HepG2 (cell line): ENCODE data around the gene SASH1.
"Not testable (repeated sequence)": the region's sequence is repeated elsewhere in the genome, so short reads cannot be mapped to it uniquely, and the experiment has no call there.

Source experiments
- EZH2 ChIP-seq: conservative IDR thresholded peaks from 2 replicates; pipeline ENCODE4 v1.6.1; 2012; ENCODE audit warnings: mild to moderate bottlenecking, low read depth, low read length, moderate library complexity
- KDM1A ChIP-seq: IDR thresholded peaks from 2 replicates; pipeline ENCODE4 v1.6.1; 2016; ENCODE audit warnings: missing compliant biosample characterization
- NFE2L2 ChIP-seq: fragments of 150-350 bp; IDR thresholded peaks from 2 replicates; pipeline ENCODE4 v1.6.1; 2014; ENCODE audit warnings: low read length
- NR2C2 ChIP-seq: sonication (generic); formaldehyde crosslinking; IDR thresholded peaks from 2 replicates; pipeline ENCODE4 v1.4.0; 2020; ENCODE audit warnings: missing genetic modification reagents, mild to moderate bottlenecking, moderate library complexity, borderline replicate concordance
- POLR2A ChIP-seq, 2 experiments: IDR thresholded peaks; 2 replicates each; pipeline ENCODE4 v1.6.1; 2011; ENCODE audit warnings: low read depth in 2 of 2, low read length in 2 of 2, mild to moderate bottlenecking in 1 of 2, moderate library complexity in 1 of 2; ENCODE audit not compliant: insufficient read depth in 1 of 2
- RAD21 ChIP-seq: fragments of 450-650 bp; formaldehyde crosslinking; IDR thresholded peaks from 2 replicates; pipeline ENCODE4 v1.5.0; 2020; ENCODE audit warnings: mild to moderate bottlenecking
- TCF12 ChIP-seq, 2 experiments: fragments of 450-650 bp in 1 of 2; sonication (generic) in 1 of 2; formaldehyde crosslinking in 1 of 2; IDR thresholded peaks; 2 replicates each; pipeline versions ENCODE4 v1.6.1 to v1.8.0; 2017 to 2022; ENCODE audit warnings: antibody characterized with exemption in 1 of 2, mild to moderate bottlenecking in 1 of 2, missing genetic modification reagents in 1 of 2, moderate library complexity in 1 of 2
- ZFX ChIP-seq: sonication (generic); formaldehyde crosslinking; IDR thresholded peaks from 2 replicates; pipeline ENCODE4 v1.4.0; 2020; ENCODE audit warnings: mild to moderate bottlenecking, low read depth, missing genetic modification reagents, moderate library complexity
- ZNF282 ChIP-seq: fragments of 450-650 bp; IDR thresholded peaks from 2 replicates; pipeline ENCODE4 v1.6.1; 2018; ENCODE audit not compliant: partially characterized antibody
- ZNF776 ChIP-seq: sonication (generic); formaldehyde crosslinking; IDR thresholded peaks from 2 replicates; pipeline ENCODE4 v1.4.0; 2020; ENCODE audit warnings: mild to moderate bottlenecking, missing genetic modification reagents
- TF ChIP-seq, protein P1 (sequence below): sonication (generic); formaldehyde crosslinking; IDR thresholded peaks from 2 replicates; pipeline ENCODE4 v1.4.0; 2020; ENCODE audit warnings: missing genetic modification reagents
- TF ChIP-seq, protein P2 (sequence below): conservative IDR thresholded peaks from 2 replicates; pipeline ENCODE4 v1.6.1; 2018; ENCODE audit warnings: missing genetic modification reagents

DNA sequence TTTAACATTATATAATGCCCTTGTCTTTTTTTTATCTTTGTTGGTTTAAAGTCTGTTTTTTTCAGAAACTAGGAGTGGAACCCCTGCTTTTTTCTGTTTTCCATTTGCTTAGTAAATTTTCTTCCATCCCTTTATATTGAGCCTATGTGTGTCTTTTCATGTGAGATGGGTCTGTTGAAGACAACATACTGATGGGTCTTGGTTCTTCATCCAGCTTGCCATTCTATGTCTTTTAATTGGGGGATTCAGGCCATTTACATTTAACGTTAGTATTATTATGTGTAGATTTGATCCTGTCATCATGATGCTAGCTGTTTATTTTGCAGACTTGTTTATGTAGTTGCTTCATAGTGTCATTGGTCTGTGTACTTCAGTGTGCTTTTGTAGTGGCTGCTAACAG is 243.0 kb downstream of the SASH1 start:
- not testable (repeated sequence) for TF ChIP-seq EZH2; NFE2L2; KDM1A (CRISPR knock-in tag); RAD21 (CRISPR knock-in tag); ZNF776 (CRISPR knock-in tag); NR2C2 (CRISPR knock-in tag); POLR2A (IDR thresholded peaks at IDR 0.05; ENCODE audit: insufficient read depth in 1 of 2, low read depth in 2 of 2, low read length in 2 of 2); ZFX (CRISPR knock-in tag); TCF12 (IDR thresholded peaks at IDR 0.05); TCF12 (CRISPR knock-in tag; IDR thresholded peaks at IDR 0.05); ZNF282
- TF ChIP-seq, protein P1, sequence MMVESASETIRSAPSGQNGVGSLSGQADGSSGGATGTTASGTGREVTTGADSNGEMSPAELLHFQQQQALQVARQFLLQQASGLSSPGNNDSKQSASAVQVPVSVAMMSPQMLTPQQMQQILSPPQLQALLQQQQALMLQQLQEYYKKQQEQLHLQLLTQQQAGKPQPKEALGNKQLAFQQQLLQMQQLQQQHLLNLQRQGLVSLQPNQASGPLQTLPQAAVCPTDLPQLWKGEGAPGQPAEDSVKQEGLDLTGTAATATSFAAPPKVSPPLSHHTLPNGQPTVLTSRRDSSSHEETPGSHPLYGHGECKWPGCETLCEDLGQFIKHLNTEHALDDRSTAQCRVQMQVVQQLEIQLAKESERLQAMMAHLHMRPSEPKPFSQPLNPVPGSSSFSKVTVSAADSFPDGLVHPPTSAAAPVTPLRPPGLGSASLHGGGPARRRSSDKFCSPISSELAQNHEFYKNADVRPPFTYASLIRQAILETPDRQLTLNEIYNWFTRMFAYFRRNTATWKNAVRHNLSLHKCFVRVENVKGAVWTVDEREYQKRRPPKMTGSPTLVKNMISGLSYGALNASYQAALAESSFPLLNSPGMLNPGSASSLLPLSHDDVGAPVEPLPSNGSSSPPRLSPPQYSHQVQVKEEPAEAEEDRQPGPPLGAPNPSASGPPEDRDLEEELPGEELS (CRISPR knock-in tag): not testable (repeated sequence)
- TF ChIP-seq, protein P2, sequence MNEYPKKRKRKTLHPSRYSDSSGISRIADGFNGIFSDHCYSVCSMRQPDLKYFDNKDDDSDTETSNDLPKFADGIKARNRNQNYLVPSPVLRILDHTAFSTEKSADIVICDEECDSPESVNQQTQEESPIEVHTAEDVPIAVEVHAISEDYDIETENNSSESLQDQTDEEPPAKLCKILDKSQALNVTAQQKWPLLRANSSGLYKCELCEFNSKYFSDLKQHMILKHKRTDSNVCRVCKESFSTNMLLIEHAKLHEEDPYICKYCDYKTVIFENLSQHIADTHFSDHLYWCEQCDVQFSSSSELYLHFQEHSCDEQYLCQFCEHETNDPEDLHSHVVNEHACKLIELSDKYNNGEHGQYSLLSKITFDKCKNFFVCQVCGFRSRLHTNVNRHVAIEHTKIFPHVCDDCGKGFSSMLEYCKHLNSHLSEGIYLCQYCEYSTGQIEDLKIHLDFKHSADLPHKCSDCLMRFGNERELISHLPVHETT (CRISPR knock-in tag): not testable (repeated sequence)
